LNCaP clone FGC (cell line): ENCODE results near the gene UBE4A.

ENCODE experiments used
- DNase-seq: peaks from one replicate; pipeline ENCODE4 v3.0.0-alpha.2; 2011; ENCODE audit warnings: low read depth
- H3K4me3 ChIP-seq: 2 replicates; pipeline ENCODE4 v1.5.1; 2011; ENCODE audit warnings: mild to moderate bottlenecking, low read depth, low read length, control low read depth
- TF ChIP-seq, protein P1 (sequence below): IDR thresholded peaks from 2 replicates; pipeline ENCODE4 v1.5.1; 2012; ENCODE audit warnings: mild to moderate bottlenecking; ENCODE audit not compliant: control insufficient read depth, insufficient read depth; ENCODE audit errors: extremely low read depth

Gene UBE4A

DNA sequence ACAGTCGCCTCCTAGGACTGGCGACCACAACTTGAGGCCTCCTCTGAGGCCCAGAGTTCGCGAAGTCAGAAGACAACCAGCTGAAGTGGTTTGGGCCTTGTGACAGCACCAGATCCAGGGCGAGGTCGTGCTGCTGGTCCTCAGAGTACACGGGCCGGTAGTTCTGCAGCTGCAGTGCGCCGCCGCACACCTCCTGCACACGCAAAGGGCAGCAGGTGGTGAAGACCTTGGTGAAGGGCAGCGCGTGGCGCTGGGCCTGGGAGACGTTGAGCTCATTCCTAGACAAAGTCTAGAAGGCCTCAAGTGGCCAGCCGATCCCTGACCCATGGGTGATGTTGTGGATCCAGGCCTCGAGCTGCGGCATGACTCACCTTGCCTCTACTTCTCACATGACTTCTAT lies 36.7 kb upstream of the UBE4A start:
- TF ChIP-seq, protein P1, sequence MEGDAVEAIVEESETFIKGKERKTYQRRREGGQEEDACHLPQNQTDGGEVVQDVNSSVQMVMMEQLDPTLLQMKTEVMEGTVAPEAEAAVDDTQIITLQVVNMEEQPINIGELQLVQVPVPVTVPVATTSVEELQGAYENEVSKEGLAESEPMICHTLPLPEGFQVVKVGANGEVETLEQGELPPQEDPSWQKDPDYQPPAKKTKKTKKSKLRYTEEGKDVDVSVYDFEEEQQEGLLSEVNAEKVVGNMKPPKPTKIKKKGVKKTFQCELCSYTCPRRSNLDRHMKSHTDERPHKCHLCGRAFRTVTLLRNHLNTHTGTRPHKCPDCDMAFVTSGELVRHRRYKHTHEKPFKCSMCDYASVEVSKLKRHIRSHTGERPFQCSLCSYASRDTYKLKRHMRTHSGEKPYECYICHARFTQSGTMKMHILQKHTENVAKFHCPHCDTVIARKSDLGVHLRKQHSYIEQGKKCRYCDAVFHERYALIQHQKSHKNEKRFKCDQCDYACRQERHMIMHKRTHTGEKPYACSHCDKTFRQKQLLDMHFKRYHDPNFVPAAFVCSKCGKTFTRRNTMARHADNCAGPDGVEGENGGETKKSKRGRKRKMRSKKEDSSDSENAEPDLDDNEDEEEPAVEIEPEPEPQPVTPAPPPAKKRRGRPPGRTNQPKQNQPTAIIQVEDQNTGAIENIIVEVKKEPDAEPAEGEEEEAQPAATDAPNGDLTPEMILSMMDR = no peak
- H3K4me3 ChIP-seq = no peak overlapping the region
- DNase-seq = no peak

DNA sequence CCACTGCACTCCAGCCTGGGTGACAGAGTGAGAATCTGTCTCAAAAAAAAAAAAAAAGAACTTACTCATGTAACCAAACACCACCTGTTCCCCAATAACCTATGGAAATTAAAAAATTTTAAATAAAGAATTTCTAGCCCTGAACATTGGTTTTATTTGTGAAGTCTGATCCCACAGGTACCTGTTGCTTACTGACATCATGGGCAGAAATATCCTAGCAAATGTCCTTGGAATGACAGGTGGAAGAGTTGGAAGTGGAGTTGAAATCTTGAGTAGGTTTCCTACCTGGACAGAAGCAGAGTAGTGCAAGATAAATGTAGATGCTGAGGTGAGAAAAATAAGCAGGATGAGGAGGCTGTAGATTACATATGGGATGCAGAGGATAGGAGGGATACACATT lies 34.1 kb upstream of the UBE4A start:
- TF ChIP-seq, protein P1 = no peak
- no peak for DNase-seq
- no peak overlapping the region for H3K4me3 ChIP-seq

DNA sequence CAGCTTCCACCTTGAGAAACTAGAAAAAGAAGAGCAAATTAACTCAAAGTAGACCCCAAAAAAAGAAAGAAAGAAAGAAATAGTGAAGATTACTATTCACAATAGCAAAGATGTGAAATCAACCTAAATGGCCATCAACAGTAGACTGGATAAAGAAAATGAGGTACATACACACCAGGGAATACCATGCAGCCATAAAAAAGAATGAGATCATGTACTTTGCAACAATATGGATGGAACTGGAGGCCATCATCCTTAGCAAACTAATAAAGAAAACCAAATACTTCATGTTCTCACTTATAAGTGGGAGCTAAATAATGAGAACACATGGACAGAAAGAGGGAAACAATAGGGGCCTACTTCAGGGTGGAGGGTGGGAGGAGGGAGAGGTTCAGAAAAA lies 30.7 kb upstream of the UBE4A start:
- TF ChIP-seq, protein P1 = no peak
- no peak for DNase-seq
- H3K4me3 ChIP-seq = no peak overlapping the region

DNA sequence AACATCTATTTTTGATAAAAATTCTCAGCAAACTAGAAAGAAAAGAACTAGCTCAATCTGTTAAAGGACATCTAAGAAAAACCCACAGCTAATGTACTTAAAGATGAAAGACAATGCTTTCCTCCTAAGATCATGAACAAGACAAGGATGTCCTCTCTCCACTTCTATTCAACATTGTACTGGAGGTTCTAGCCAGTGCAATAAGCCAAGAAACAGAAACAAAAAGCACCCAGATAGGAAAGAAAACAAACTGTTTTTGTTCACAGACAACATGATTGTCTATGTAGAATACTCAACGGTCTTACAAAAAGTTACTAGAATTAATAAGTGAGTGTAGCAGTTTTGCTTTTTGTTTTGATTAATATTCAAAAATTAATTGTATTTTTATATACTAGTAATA lies 24.7 kb upstream of the UBE4A start:
- H3K4me3 ChIP-seq = no peak overlapping the region
- DNase-seq = no peak
- TF ChIP-seq, protein P1 = no peak

DNA sequence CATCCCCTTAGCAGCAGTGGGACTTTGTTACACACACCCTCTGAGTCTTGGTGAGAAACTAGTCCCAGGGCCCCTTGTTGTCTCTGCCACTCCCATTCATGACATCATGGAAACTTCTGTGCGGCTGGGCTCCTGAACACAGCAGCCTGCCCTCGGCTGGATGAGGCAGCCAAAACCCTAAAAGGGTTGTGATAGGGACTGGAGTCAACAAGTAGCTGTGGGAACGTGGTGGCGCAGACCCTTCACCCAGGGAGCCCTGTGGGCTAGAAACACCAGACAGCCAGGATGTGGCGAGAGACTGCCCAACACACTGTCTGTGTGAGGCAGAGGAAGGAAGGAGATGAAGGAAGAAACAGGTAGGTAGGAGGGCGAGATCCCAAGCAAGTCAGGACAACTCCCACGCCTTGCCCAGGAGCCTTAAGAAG lies 20.8 kb upstream of the UBE4A start:
- TF ChIP-seq, protein P1 = no peak
- no peak for DNase-seq
- H3K4me3 ChIP-seq = no peak overlapping the region

DNA sequence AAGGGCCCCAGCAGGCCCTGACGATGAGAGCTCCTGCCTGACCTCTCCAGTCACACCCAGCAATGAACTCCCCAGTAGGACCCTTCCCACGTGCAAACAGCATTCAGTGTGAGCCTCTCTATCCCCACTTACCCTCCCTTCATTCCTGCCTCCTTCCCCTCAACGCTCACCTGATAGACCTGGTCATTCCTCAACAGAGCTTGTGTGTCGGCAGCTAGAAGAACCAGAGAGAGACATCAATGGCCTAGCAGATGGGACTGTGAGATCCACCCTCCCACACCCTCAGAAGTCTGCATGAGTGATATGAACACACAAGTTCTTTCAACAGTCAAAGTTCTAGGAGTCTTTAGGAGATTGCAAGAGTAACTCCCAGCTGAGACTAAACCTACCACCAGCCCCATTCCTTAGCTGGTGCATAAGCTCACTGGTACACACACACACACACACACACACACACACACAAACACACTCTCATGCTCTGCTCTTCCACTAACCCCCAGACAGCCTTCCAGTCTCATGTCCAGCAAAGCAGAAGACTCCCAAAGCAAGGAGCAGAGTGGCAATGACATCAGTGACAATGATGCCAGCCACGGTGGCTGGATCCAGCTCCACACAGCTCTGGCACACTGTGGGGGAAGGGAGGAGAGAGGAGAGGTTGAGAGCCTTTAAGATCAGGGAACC lies 20.0 kb upstream of the UBE4A start:
- TF ChIP-seq, protein P1 = no peak
- H3K4me3 ChIP-seq = no peak overlapping the region

DNA sequence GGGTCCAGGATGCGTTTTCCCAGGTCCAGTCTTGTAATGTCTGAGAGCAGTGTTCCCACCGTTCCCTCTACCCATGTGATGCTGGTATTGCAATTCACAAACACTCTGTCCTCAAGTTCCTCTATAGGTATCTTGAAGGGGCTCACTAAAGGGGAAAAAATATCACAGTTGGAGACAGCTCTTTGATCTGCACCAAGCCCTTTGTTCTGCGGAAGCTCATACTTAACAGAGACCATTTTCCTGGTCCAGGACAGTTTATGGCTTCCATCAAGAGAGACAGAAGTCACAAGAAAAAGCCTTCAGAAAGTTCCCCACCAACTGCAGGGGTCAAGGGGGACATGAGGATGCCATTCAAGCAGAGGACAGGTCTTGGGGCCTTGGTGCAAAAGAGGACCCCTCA lies 19.0 kb upstream of the UBE4A start:
- H3K4me3 ChIP-seq = no peak overlapping the region
- no peak for DNase-seq
- TF ChIP-seq, protein P1 = no peak

More for the DNA sequence above, 20.0 kb upstream of the UBE4A start:
- no peak for DNase-seq
